ENCODE data around the gene CHID1.
A peak's percentile ranks its signal among the peaks of the same experiment; 100 is the strongest.

The CHID1 gene

DNA sequence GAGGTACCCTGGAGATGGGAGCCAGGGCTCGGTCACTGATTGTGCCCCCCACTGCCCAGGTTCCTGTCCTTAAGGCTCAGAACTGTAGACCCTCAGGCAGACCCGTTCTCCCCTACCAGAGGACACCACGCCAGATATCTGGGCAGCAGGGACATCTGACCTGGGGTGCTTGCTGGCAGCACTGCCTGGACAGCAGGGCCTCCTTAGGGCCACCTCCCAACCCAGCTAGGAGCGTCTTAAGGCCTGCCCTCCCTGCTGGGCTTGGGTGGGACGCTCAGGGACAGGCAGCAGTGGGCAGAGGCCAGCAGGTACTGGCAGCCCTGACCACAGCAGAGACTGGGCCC lies 71.4 kb downstream of the CHID1 start:
- ChIA-PET POLR2A (no interaction called here), CTCF (interaction anchor here (1.6 to 3.1 kb wide), 2 partner anchors 11 to 17 kb away, joined by 4 to 14 read pairs; partner anchors contain the start of gene CRACR2B)
- Histone ChIP-seq H3K27ac (ENCODE audit: insufficient read depth in 1 of 2, low read depth in 1 of 2, low read length in 2 of 2, poor library complexity in 1 of 2, severe bottlenecking in 2 of 2) (no peak overlapping the region), H3K4me3 (ENCODE audit: control insufficient read depth in 1 of 7, extremely low read depth in 1 of 7, insufficient read depth in 4 of 7, low read depth in 2 of 7, low read length in 6 of 7) (no peak overlapping the region), H3K4me1 (ENCODE audit: control extremely low read depth in 1 of 4, control insufficient read depth in 4 of 4, insufficient read depth in 4 of 4, low read length in 3 of 4) (peaks cover 0 to 40% (median 37%) of the 10 kb centered on the region in 4 experiments), H3K36me3 (ENCODE audit: control insufficient read depth in 4 of 4, insufficient read depth in 4 of 4, low read length in 3 of 4) (peaks cover 2 to 45% (median 27%) of the 10 kb centered on the region in 4 experiments), H3K27me3 (replicated peaks in 2 of 5; ENCODE audit: control insufficient read depth in 4 of 5, insufficient read depth in 5 of 5, low read length in 4 of 5) (peaks cover 0 to 2% (median 0%) of the 10 kb centered on the region in 5 experiments), H3K9me3 (ENCODE audit: control extremely low read depth in 1 of 5, control insufficient read depth in 4 of 5, insufficient read depth in 2 of 5, low read depth in 1 of 5, low read length in 4 of 5) (no peaks in the 10 kb centered on the region)
- WGBS (ENCODE audit: insufficient coverage), result 98% methylated on average over 5 of the region's 5 CpGs
- DNase-seq, result no peak

DNA sequence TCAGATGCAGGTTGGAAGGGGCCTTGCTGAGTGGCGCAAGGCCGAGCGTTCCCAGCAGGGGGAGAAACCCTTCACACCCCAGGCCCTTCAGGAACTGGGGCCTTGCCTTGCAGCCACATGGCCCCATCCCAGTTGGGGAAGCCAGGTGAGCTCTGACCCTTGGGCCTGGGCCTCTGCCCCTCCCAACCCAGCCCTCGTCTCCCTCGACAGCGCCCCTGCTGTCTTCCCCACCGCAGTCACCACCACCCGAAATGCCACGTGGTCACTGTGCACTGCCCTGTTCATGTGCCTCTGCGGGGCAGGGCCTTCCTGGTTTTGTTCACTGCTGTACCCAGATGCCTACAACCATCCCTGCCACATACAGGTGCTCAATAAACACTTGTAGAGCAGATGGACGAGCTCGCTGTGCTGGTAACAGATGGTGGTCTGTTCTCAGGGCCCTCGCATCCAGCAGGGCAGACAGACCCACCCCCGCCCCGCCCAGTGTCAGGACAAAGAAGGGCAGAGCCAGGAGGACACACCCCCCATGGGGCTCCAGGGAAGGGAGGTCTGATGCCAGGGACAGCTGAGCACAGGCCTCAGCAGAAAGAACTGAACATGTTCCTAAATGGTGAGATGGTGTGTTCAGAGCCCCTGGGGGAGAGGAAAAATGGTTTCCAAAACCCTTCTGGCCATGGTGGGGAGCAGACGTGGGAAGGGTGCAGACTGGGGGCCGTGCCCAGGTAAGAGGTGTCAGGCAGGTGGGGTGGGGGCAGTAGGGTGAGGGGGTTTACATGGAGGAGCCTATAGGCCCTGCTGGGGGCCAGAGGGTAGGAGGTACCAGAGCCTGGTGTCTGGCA lies 72.0 kb downstream of the CHID1 start:
- ChIA-PET POLR2A (no interaction called here), CTCF (interaction anchor here (0.8 to 3.1 kb wide), 4 partner anchors 9 to 27 kb away, joined by 3 to 14 read pairs (median 4); partner anchors contain the start of gene CRACR2B)
- Histone ChIP-seq H3K4me3 (ENCODE audit: control insufficient read depth in 1 of 7, extremely low read depth in 1 of 7, insufficient read depth in 4 of 7, low read depth in 2 of 7, low read length in 6 of 7) (no peak overlapping the region), H3K4me1 (ENCODE audit: control extremely low read depth in 1 of 4, control insufficient read depth in 4 of 4, insufficient read depth in 4 of 4, low read length in 3 of 4) (peaks cover 0 to 39% (median 35%) of the 10 kb centered on the region in 4 experiments), H3K9me3 (ENCODE audit: control extremely low read depth in 1 of 5, control insufficient read depth in 4 of 5, insufficient read depth in 2 of 5, low read depth in 1 of 5, low read length in 4 of 5) (no peaks in the 10 kb centered on the region), H3K27ac (ENCODE audit: insufficient read depth in 1 of 2, low read depth in 1 of 2, low read length in 2 of 2, poor library complexity in 1 of 2, severe bottlenecking in 2 of 2) (no peak overlapping the region), H3K27me3 (replicated peaks in 2 of 5; ENCODE audit: control insufficient read depth in 4 of 5, insufficient read depth in 5 of 5, low read length in 4 of 5) (peaks cover 0 to 4% (median 0%) of the 10 kb centered on the region in 5 experiments), H3K36me3 (ENCODE audit: control insufficient read depth in 4 of 4, insufficient read depth in 4 of 4, low read length in 3 of 4) (peaks cover 2 to 45% (median 27%) of the 10 kb centered on the region in 4 experiments)
- 84% methylated on average over 17 of the region's 17 CpGs for WGBS (ENCODE audit: insufficient coverage)
- DNase-seq, result peak in 2 of 3 donors; percentile 38 to 55

DNA sequence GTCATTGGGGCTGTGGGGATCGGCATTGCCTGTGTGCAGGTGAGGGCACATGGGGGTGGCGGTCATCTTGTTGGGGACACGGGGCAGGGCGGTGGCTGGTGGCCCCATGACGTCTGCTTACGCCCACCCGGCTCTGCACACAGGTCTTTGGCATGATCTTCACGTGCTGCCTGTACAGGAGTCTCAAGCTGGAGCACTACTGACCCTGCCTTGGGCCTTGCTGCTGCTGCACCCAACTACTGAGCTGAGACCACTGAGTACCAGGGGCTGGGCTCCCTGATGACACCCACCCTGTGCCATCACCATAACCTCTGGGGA lies 72.7 kb downstream of the CHID1 start:
- no peak overlapping the region for H3K4me3 ChIP-seq (ENCODE audit: control insufficient read depth in 1 of 7, extremely low read depth in 1 of 7, insufficient read depth in 4 of 7, low read depth in 2 of 7, low read length in 6 of 7)
- peaks cover 0 to 39% (median 35%) of the 10 kb centered on the region in 4 experiments for H3K4me1 ChIP-seq (ENCODE audit: control extremely low read depth in 1 of 4, control insufficient read depth in 4 of 4, insufficient read depth in 4 of 4, low read length in 3 of 4)
- no peak overlapping the region for H3K27ac ChIP-seq (ENCODE audit: insufficient read depth in 1 of 2, low read depth in 1 of 2, low read length in 2 of 2, poor library complexity in 1 of 2, severe bottlenecking in 2 of 2)
- no peaks in the 10 kb centered on the region for H3K9me3 ChIP-seq (ENCODE audit: control extremely low read depth in 1 of 5, control insufficient read depth in 4 of 5, insufficient read depth in 2 of 5, low read depth in 1 of 5, low read length in 4 of 5)
- DNase-seq, result no peak
- peaks cover 2 to 45% (median 27%) of the 10 kb centered on the region in 4 experiments for H3K36me3 ChIP-seq (ENCODE audit: control insufficient read depth in 4 of 4, insufficient read depth in 4 of 4, low read length in 3 of 4)
- CTCF ChIA-PET, result interaction anchor here (0.8 to 3.1 kb wide), 4 partner anchors 10 to 27 kb away, joined by 3 to 14 read pairs (median 4); partner anchors contain the start of gene CRACR2B
- peaks cover 0 to 8% (median 0%) of the 10 kb centered on the region in 5 experiments for H3K27me3 ChIP-seq (replicated peaks in 2 of 5; ENCODE audit: control insufficient read depth in 4 of 5, insufficient read depth in 5 of 5, low read length in 4 of 5)
- POLR2A ChIA-PET, result no interaction called here
- 91% methylated on average over 8 of the region's 8 CpGs for WGBS (ENCODE audit: insufficient coverage)

DNA sequence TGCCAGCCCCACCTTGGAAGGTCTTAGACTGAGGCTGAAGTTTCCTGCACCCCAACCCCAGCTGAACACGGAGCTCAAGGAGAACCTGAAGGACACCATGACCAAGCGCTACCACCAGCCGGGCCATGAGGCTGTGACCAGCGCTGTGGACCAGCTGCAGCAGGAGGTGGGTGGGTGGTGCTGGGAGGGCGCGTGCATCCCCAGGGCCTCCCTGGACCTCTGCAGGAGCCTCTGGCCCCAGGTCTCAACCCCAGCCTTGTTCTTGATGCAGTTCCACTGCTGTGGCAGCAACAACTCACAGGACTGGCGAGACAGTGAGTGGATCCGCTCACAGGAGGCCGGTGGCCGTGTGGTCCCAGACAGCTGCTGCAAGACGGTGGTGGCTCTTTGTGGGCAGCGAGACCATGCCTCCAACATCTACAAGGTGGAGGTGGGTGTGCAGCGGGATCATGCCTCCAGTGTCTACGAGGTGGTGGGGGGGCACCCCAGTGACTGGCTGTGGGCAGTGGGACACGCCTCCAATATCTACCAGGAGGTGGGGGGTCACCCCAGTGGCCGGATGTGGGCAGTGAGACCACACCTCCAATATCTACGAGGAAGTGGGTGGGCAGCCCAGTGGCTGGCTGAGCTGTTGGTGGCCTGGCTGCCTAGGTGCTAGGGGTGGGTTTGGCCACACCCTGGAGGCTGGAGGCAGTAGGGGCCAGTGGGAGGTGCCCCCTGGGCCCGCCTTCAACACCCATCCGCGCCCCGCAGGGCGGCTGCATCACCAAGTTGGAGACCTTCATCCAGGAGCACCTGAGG lies 73.2 kb downstream of the CHID1 start:
- CTCF ChIA-PET, result interaction anchor here (1.6 to 3.1 kb wide), 2 partner anchors 11 to 16 kb away, joined by 3 to 14 read pairs; no protein-coding TSS in a partner anchor

DNA sequence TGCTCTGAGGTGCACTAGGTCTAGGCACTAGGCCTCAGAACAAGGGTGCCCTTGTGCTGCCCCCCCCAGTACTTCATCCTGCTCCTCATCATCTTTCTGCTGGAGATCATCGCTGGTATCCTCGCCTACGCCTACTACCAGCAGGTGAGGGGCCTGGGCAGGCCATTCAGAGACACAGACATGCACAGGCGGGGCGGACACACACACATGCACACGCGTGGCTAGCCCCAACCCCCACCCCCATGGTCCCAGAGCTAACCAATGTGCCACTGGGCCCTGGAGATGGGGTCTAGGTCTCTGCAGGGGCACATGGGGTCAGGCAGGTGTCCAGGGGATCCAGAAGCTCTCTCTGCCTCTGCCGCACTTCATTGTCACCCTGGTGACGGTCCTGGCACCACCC lies 73.9 kb downstream of the CHID1 start:
- Histone ChIP-seq H3K9me3 (ENCODE audit: control extremely low read depth in 1 of 5, control insufficient read depth in 4 of 5, insufficient read depth in 2 of 5, low read depth in 1 of 5, low read length in 4 of 5) (no peaks in the 10 kb centered on the region), H3K4me1 (ENCODE audit: control extremely low read depth in 1 of 4, control insufficient read depth in 4 of 4, insufficient read depth in 4 of 4, low read length in 3 of 4) (peaks cover 0 to 45% (median 40%) of the 10 kb centered on the region in 4 experiments), H3K36me3 (ENCODE audit: control insufficient read depth in 4 of 4, insufficient read depth in 4 of 4, low read length in 3 of 4) (peaks cover 2 to 45% (median 27%) of the 10 kb centered on the region in 4 experiments), H3K4me3 (ENCODE audit: control insufficient read depth in 1 of 7, extremely low read depth in 1 of 7, insufficient read depth in 4 of 7, low read depth in 2 of 7, low read length in 6 of 7) (no peak overlapping the region), H3K27ac (ENCODE audit: insufficient read depth in 1 of 2, low read depth in 1 of 2, low read length in 2 of 2, poor library complexity in 1 of 2, severe bottlenecking in 2 of 2) (no peak overlapping the region), H3K27me3 (replicated peaks in 2 of 5; ENCODE audit: control insufficient read depth in 4 of 5, insufficient read depth in 5 of 5, low read length in 4 of 5) (peaks cover 0 to 16% (median 3%) of the 10 kb centered on the region in 5 experiments)
- 91% methylated on average over 8 of the region's 9 CpGs for WGBS (ENCODE audit: insufficient coverage)
- DNase-seq, result no peak
- ChIA-PET CTCF (interaction anchor here (1.6 to 3.1 kb wide), 2 partner anchors 12 to 15 kb away, joined by 3 to 14 read pairs; no protein-coding TSS in a partner anchor), POLR2A (no interaction called here)

More for the DNA sequence above, 73.2 kb downstream of the CHID1 start:
- POLR2A ChIA-PET, result no interaction called here
- WGBS (ENCODE audit: insufficient coverage), result 90% methylated on average over 18 of the region's 22 CpGs
- Histone ChIP-seq H3K27ac (ENCODE audit: insufficient read depth in 1 of 2, low read depth in 1 of 2, low read length in 2 of 2, poor library complexity in 1 of 2, severe bottlenecking in 2 of 2) (no peak overlapping the region), H3K27me3 (replicated peaks in 2 of 5; ENCODE audit: control insufficient read depth in 4 of 5, insufficient read depth in 5 of 5, low read length in 4 of 5) (peaks cover 0 to 9% (median under 1%) of the 10 kb centered on the region in 5 experiments), H3K4me1 (ENCODE audit: control extremely low read depth in 1 of 4, control insufficient read depth in 4 of 4, insufficient read depth in 4 of 4, low read length in 3 of 4) (peaks cover 0 to 42% (median 37%) of the 10 kb centered on the region in 4 experiments), H3K9me3 (ENCODE audit: control extremely low read depth in 1 of 5, control insufficient read depth in 4 of 5, insufficient read depth in 2 of 5, low read depth in 1 of 5, low read length in 4 of 5) (no peaks in the 10 kb centered on the region), H3K4me3 (ENCODE audit: control insufficient read depth in 1 of 7, extremely low read depth in 1 of 7, insufficient read depth in 4 of 7, low read depth in 2 of 7, low read length in 6 of 7) (no peak overlapping the region), H3K36me3 (ENCODE audit: control insufficient read depth in 4 of 4, insufficient read depth in 4 of 4, low read length in 3 of 4) (peaks cover 2 to 45% (median 27%) of the 10 kb centered on the region in 4 experiments)
- no peak for DNase-seq

DNA sequence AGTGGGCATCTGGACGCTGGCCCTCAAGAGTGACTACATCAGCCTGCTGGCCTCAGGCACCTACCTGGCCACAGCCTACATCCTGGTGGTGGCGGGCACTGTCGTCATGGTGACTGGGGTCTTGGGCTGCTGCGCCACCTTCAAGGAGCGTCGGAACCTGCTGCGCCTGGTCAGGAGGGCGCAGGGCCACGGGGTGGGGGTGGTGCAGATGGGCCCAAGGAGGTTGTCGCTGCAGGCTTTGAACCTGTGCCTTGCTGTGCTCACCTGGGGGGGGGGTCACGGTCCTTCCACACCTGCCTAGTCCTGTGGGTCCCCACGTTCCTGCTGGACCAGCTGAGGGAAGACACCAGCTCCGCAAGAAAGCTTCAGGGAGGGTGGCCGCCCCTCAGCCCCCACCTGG lies 74.3 kb downstream of the CHID1 start:
- no peak for DNase-seq
- Histone ChIP-seq H3K27me3 (replicated peaks in 2 of 5; ENCODE audit: control insufficient read depth in 4 of 5, insufficient read depth in 5 of 5, low read length in 4 of 5) (peaks cover 0 to 20% (median 4%) of the 10 kb centered on the region in 5 experiments), H3K27ac (ENCODE audit: insufficient read depth in 1 of 2, low read depth in 1 of 2, low read length in 2 of 2, poor library complexity in 1 of 2, severe bottlenecking in 2 of 2) (no peak overlapping the region), H3K9me3 (ENCODE audit: control extremely low read depth in 1 of 5, control insufficient read depth in 4 of 5, insufficient read depth in 2 of 5, low read depth in 1 of 5, low read length in 4 of 5) (no peaks in the 10 kb centered on the region), H3K4me1 (ENCODE audit: control extremely low read depth in 1 of 4, control insufficient read depth in 4 of 4, insufficient read depth in 4 of 4, low read length in 3 of 4) (peaks cover 0 to 44% (median 37%) of the 10 kb centered on the region in 4 experiments), H3K4me3 (ENCODE audit: control insufficient read depth in 1 of 7, extremely low read depth in 1 of 7, insufficient read depth in 4 of 7, low read depth in 2 of 7, low read length in 6 of 7) (no peak overlapping the region), H3K36me3 (ENCODE audit: control insufficient read depth in 4 of 4, insufficient read depth in 4 of 4, low read length in 3 of 4) (peaks cover 2 to 45% (median 27%) of the 10 kb centered on the region in 4 experiments)
- POLR2A ChIA-PET, result no interaction called here
- CTCF ChIA-PET, result interaction anchor here (1.6 to 3.1 kb wide), 2 partner anchors 13 to 15 kb away, joined by 3 to 14 read pairs; no protein-coding TSS in a partner anchor
- 98% methylated on average over 14 of the region's 14 CpGs for WGBS (ENCODE audit: insufficient coverage)
